GM21825 (cell line): ENCODE results near the gene MACROH2A2.
"Not testable (repeated sequence)": the region's sequence is repeated elsewhere in the genome, so short reads cannot be mapped to it uniquely, and the experiment has no call there.

Experiments
- ATAC-seq: cut with Tn5 transposase; IDR thresholded peaks from one replicate; pipeline ENCODE4 v1.9.1; 2021; ENCODE audit warnings: mild to moderate bottlenecking, moderate library complexity; ENCODE audit not compliant: unreplicated experiment

MACROH2A2 gene

DNA sequence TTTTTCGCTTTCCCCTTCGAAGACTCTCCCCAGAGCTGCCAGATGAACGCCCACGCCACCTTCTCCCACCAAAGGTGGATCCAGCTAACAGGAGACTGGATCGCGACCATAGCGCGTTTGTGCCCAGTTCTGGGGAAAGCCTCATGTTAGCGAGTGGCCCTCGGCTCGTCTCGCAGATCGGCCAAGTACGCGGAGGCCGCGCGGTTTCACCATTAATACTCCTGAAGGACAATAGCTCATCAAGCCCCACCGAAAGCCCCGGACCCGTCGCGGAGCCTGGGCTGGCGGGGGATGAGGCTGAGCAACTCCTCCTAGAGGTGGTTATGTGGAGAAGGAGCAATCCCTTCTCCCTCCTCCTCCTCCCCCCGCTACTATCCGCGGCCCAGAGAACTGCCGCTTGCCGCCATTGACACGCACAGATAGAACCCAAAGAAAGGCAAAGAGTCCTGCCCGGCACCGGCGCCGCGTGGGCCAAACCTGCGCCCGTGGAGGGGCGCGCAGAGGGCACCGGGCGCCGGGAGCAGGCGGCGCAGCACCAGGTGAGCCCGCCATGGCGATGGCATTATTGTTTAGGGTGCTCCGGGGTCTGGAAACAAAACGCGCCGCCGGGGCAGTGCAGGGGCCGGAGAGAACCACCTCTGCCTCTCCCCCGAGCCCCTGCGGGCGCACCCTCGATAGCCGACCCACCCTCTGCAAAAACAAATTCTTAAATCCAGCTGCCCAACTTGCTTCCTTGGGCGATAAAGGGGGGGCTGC is at the start of gene MACROH2A2:
Gene MACROH2A2 (plus strand): TSS at position 385 of the 756 bp plus-strand sequence. CDS start 22,813 bp downstream, outside the sequence.
- no peak for ATAC-seq

DNA sequence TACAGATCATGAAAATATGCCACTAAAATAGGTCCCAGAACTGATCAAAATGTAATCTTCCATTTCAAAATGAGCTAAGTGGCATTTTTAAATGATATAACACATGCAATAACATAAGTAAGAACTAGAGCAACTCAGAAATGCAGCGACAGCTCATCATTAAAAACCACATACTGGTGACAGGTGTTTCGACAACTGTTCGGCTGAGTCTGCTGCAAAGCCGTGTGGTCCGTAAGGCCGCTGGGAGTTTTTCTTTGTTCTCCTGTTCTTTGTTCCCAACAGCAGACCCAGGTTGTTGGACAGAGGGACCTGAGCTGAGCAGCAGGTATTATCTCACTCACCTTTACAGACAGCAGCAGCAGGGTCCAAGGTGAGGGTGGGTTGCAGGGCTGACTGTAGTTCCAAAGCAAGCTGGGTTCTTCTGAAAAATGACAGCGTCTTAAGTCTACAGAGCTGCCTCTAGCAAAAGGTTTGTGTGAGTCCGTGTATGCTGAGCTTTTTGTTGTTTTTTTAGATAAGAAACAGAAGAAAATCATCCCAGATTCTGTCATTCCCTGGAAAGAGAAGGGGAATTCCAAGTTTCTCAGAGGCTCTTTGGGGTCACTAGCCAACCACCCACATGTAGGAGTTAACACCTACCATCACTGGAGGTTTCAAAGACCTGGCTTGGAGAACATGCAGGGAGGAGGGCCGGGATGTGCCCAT is 45.4 kb upstream of the MACROH2A2 start:
- ATAC-seq: no peak

- no peak for ATAC-seq
These were observed 21.4 kb upstream of the MACROH2A2 start for GRCh38 chr10:70031215-70031614.

DNA sequence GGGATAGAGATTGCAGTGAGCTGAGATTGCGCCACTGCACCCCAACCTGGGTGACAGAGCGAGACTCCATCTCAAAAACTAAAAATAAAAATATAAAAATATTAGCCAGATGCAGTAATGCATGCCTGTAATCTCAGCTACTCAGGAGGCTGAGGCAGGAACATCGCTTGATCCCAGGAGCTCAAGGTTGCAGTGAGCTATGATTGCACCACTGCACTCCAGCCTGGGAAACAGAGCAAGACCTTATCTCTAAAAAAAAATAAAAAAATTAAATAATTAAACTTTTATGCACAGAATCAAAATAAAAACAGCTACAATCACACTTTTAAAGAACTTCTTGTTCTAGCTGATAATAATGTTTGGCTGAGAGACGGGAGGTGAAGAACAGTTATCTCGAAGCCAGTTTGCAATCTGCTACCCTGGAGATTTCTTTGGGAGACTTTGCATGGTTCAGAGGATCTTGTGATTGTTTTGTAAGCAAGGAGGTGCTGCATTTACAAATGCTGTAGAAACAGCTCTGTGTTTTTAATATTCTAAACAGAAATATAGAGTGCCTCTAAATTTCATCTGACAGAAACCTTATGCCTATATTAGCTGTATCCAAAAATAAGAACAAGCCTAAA is 19.9 kb upstream of the MACROH2A2 start:
- no peak for ATAC-seq

- no peak for ATAC-seq
These were observed 18.4 kb upstream of the MACROH2A2 start for GRCh38 chr10:70034232-70034631.

- ATAC-seq: no peak
These were observed 17.1 kb upstream of the MACROH2A2 start for GRCh38 chr10:70035531-70035930.

- no peak for ATAC-seq
These were observed 13.7 kb upstream of the MACROH2A2 start for GRCh38 chr10:70038923-70039322.

DNA sequence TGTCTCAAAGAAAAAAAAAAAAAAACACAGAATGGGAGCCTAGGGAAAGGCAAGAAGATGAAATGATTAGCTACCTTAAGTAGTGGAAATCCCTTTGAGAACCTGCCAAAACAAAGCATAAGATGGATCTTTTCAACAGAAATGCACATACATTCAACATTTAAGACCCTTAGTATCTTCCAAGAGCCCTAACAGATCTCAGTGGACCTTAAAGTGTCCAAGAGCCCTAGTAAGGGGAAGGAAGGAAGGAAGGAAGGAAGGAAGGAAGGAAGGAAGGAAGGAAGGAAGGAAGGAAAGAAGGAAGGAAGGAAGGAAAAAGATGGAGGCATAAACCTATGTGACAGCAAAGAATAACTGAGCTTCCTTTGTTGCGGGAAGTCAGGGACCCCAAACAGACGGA is 11.6 kb upstream of the MACROH2A2 start:
- no peak for ATAC-seq

DNA sequence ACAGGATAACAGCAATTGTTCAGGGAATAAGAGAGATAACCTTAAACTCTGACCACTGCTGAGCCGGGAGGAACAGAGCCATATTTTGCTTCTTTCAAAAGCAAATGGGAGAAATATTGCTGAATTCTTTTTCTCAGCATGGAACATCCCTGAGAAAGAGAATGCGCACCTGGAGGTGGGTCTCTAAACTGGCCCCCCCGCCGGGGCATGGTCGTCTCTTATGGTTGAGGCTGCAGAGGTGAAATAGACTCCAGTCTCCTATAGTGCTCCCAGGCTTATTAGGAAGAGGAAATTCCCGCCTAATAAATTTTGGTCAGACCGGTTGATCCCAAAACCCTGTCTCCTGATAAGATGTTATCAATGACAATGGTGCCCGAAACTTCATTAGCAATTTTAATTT is 10.9 kb upstream of the MACROH2A2 start:
- not testable (repeated sequence) for ATAC-seq

- ATAC-seq: not testable (repeated sequence)
These were observed 5.6 kb upstream of the MACROH2A2 start for GRCh38 chr10:70047066-70047465.

DNA sequence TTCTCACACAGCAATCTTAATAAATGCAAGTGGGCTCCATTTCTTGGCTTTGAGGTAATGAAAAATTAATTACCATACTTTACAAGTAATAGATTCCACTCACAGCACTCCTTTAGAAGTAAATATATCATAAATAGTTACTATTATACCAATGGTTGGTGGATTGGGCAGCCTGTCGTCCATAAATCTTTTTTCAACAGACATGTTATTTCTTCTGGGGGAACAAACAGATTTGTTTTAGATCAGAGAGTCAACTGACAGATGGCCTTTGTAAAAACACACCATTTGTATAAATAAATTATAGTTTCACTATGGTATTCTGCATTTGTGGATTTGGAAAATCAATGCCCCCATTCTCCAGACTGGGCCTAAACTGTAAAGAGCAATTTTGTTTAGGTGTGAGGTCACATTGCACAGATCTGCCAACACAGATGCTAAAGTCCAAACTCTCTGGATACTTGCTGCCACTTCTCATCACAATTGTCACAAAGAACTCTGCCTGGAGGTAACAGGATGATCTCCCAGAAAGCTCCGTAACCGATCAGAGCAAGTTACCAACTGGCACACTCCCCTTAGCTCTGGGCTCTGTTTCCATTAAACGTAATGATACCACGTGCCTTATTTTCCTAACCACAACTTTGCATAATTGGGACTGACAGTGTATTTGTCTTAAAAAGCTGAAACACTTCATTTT is 4.5 kb upstream of the MACROH2A2 start:
- no peak for ATAC-seq

DNA sequence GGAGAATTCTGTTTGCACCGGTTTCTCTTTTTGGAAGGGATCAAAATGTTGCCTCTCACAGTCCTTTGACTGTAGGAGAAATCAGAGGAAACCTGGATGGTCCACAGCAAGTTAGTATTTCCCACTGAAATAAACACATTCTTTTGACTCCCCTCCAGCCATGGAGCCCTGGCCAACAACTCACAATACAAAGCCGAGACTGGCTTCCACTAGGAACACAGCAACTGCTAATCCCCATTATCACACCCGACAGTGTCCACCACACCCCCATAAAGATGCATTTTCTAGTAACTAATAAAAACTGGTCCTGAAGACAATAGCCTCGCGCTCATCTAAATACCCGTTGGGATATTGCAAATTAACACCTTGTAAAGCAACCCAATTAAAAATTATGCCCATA is 798 bp upstream of the MACROH2A2 start:
- ATAC-seq: no peak

GRCh38 chr10:70053218-70053840 is 683 bp downstream of the MACROH2A2 start:
- no peak for ATAC-seq

DNA sequence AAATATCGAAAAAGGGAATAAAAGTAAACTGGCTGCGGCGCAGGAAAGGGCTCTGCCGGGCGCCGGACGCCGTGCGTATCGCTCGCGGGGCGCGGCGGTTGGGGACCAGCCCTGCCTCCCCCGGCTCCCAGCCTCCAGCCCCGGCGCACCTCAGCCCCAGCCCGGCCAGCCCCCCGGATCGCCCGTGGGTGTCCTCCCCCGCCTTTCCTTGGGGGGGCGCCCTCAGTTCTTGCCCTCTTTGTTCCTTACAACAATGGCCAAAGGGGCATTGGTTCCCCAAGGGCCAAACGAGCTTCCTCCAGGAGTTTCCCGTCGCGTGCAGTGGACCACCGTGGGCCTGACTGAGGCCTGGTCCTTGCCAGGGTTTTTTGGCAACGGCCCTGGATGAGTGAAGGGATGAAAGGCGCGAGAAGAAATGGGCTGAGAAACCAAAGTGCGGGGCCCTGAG is 1.2 kb downstream of the MACROH2A2 start:
- no peak for ATAC-seq

- no peak for ATAC-seq
These were observed 2.3 kb downstream of the MACROH2A2 start for GRCh38 chr10:70054902-70055301.

- no peak for ATAC-seq
These were observed 2.9 kb downstream of the MACROH2A2 start for GRCh38 chr10:70055550-70055949.

GRCh38 chr10:70057306-70057705 is 4.7 kb downstream of the MACROH2A2 start:
- ATAC-seq: no peak

DNA sequence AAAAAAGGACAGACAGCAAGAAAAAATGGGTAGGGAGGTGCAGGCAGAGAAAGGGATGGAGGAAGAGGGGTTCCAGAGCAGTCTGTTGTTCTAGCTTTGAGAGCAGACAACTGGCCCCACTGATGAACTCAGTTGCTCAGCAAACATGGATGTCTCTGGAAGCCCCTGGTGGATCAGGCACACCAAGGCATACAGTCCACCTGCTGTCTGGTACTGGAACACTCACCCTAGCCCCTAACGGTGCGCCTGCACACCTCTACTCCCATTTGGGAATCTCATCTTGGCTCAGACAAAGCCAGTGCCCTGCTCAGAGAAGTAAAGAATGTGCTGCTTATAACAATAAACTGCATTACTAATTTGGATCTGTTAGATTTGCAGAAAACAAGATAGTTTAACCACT is 7.7 kb downstream of the MACROH2A2 start:
- no peak for ATAC-seq

GRCh38 chr10:70063418-70064098 is 10.9 kb downstream of the MACROH2A2 start:
- no peak for ATAC-seq

GRCh38 chr10:70064486-70064885 is 11.8 kb downstream of the MACROH2A2 start:
- no peak for ATAC-seq
